HepG2 (cell line): ENCODE results near the gene MNAT1. TPM values are rescaled to one million over a fixed set of nuclear protein-coding genes. Genes with fewer than 3 reads are reported as not detected.

Source experiments
- FOSL1 ChIP-seq: sonication (generic); formaldehyde crosslinking; IDR thresholded peaks from 2 replicates; pipeline ENCODE4 v1.9.0; 2021; ENCODE audit warnings: missing genetic modification reagents, borderline replicate concordance
- FOXA1 ChIP-seq, 2 experiments: fragments of 450-650 bp in 1 of 2; sonication (generic) in 1 of 2; formaldehyde crosslinking in 1 of 2; IDR thresholded peaks; 2 replicates each; pipeline versions ENCODE4 v1.4.0 to v1.6.1; 2016 to 2020; ENCODE audit warnings: missing genetic modification reagents in 1 of 2
- HNF4G ChIP-seq, 2 experiments: sonication (generic) in 1 of 2; formaldehyde crosslinking in 1 of 2; IDR thresholded peaks; 2 replicates each; pipeline versions ENCODE4 v1.4.0 to v1.6.1; 2011 to 2020; ENCODE audit warnings: borderline replicate concordance in 2 of 2, low read depth in 2 of 2, mild to moderate bottlenecking in 2 of 2, low read length in 1 of 2, missing genetic modification reagents in 1 of 2, moderate library complexity in 1 of 2
- KDM5B ChIP-seq: sonication (generic); formaldehyde crosslinking; IDR thresholded peaks from 2 replicates; pipeline ENCODE4 v1.4.0; 2020; ENCODE audit warnings: missing genetic modification reagents, mild to moderate bottlenecking, borderline replicate concordance
- KLF6 ChIP-seq: IDR thresholded peaks from 2 replicates; pipeline ENCODE4 v1.8.0; 2016; ENCODE audit warnings: missing biosample characterization, missing genetic modification reagents
- TSC22D2 ChIP-seq: sonication (generic); formaldehyde crosslinking; IDR thresholded peaks from 2 replicates; pipeline ENCODE4 v1.5.1; 2020; ENCODE audit warnings: missing genetic modification reagents, mild to moderate bottlenecking, borderline replicate concordance
- ZFP90 ChIP-seq: sonication (generic); formaldehyde crosslinking; IDR thresholded peaks from 2 replicates; pipeline ENCODE4 v1.8.0; 2022; ENCODE audit warnings: missing genetic modification reagents, mild to moderate bottlenecking, inconsistent platforms, borderline replicate concordance
- ZNF350 ChIP-seq: sonication (generic); formaldehyde crosslinking; IDR thresholded peaks from 2 replicates; pipeline ENCODE4 v1.4.0; 2020; ENCODE audit warnings: mild to moderate bottlenecking, low read depth, missing genetic modification reagents, borderline replicate concordance
- ZNF800 ChIP-seq: sonication (generic); formaldehyde crosslinking; IDR thresholded peaks from 2 replicates; pipeline ENCODE4 v1.4.0; 2020; ENCODE audit warnings: missing genetic modification reagents
- ZNF883 ChIP-seq: sonication (generic); formaldehyde crosslinking; IDR thresholded peaks from 2 replicates; pipeline ENCODE4 v1.5.1; 2020; ENCODE audit warnings: mild to moderate bottlenecking, missing genetic modification reagents; ENCODE audit errors: not compliant biosample characterization
- polyA plus RNA-seq, 8 experiments: library from polyadenylated mRNA; depleted of rRNA in 3 of 8; stranded (reverse) in 7 of 8; unstranded in 1 of 8; fragments of >200 nt; fragmentation: Illumina TruSeq in 4 of 8; extraction: Trizol in 4 of 8; gene quantifications; 2 replicates each; pipeline versions ENCODE4 v1.2.1 to v1.2.3, GENCODE V29; 2011 to 2016; ENCODE audit warnings: low read depth in 4 of 8, missing spikeins in 1 of 8, mixed read lengths in 1 of 8; ENCODE audit not compliant: insufficient read depth in 1 of 8
- total RNA-seq, 5 experiments: library from RNA; depleted of rRNA; stranded (reverse); fragments of >200 nt; fragmentation: Illumina TruSeq; extraction: Trizol; gene quantifications; 2 replicates each; pipeline ENCODE4 v1.2.3, GENCODE V29; 2016; ENCODE audit warnings: low read depth in 1 of 5
- TF ChIP-seq, protein P1 (sequence below): sonication (generic); formaldehyde crosslinking; IDR thresholded peaks from 2 replicates; pipeline ENCODE4 v1.8.1; 2022; ENCODE audit warnings: low read depth, mild to moderate bottlenecking, missing genetic modification reagents
- TF ChIP-seq, protein P2 (sequence below): sonication (generic); formaldehyde crosslinking; IDR thresholded peaks from 2 replicates; pipeline ENCODE4 v1.4.0; 2020; ENCODE audit warnings: missing genetic modification reagents, borderline replicate concordance
- TF ChIP-seq, protein P3 (sequence below): sonication (generic); formaldehyde crosslinking; IDR thresholded peaks from 2 replicates; pipeline ENCODE4 v1.9.0; 2022; ENCODE audit warnings: low read depth, missing genetic modification reagents
- TF ChIP-seq, protein P4 (sequence below): sonication (generic); formaldehyde crosslinking; conservative IDR thresholded peaks from 2 replicates; pipeline ENCODE4 v1.8.0; 2022; ENCODE audit warnings: missing genetic modification reagents

Gene MNAT1
- total and polyA plus RNA-seq, 2 of the 13 experiments (the other 11 are each of a cell fraction or from before 2014, with no cell fraction given), result 49.2 to 94.8 TPM

- TF ChIP-seq FOSL1 (CRISPR knock-in tag) (peak; percentile 45; the same call in 1 of the 2 replicates), ZNF883 (CRISPR knock-in tag) (no peak), ZNF350 (CRISPR knock-in tag) (no peak), KLF6 (CRISPR knock-in tag) (no peak), ZNF800 (CRISPR knock-in tag) (no peak), FOXA1 (IDR thresholded peaks at IDR 0.05) (no peak), FOXA1 (CRISPR knock-in tag; IDR thresholded peaks at IDR 0.05) (no peak), ZFP90 (CRISPR knock-in tag) (no peak), HNF4G (IDR thresholded peaks at IDR 0.05; ENCODE audit: borderline replicate concordance, low read depth, low read length) (peak; percentile 69), HNF4G (CRISPR knock-in tag; IDR thresholded peaks at IDR 0.05; ENCODE audit: borderline replicate concordance, low read depth) (no peak), KDM5B (no peak), TSC22D2 (no peak)
- TF ChIP-seq, protein P1, sequence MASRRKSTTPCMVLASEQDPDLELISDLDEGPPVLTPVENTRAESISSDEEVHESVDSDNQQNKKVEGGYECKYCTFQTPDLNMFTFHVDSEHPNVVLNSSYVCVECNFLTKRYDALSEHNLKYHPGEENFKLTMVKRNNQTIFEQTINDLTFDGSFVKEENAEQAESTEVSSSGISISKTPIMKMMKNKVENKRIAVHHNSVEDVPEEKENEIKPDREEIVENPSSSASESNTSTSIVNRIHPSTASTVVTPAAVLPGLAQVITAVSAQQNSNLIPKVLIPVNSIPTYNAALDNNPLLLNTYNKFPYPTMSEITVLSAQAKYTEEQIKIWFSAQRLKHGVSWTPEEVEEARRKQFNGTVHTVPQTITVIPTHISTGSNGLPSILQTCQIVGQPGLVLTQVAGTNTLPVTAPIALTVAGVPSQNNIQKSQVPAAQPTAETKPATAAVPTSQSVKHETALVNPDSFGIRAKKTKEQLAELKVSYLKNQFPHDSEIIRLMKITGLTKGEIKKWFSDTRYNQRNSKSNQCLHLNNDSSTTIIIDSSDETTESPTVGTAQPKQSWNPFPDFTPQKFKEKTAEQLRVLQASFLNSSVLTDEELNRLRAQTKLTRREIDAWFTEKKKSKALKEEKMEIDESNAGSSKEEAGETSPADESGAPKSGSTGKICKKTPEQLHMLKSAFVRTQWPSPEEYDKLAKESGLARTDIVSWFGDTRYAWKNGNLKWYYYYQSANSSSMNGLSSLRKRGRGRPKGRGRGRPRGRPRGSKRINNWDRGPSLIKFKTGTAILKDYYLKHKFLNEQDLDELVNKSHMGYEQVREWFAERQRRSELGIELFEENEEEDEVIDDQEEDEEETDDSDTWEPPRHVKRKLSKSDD, result no peak
- TF ChIP-seq, protein P2, sequence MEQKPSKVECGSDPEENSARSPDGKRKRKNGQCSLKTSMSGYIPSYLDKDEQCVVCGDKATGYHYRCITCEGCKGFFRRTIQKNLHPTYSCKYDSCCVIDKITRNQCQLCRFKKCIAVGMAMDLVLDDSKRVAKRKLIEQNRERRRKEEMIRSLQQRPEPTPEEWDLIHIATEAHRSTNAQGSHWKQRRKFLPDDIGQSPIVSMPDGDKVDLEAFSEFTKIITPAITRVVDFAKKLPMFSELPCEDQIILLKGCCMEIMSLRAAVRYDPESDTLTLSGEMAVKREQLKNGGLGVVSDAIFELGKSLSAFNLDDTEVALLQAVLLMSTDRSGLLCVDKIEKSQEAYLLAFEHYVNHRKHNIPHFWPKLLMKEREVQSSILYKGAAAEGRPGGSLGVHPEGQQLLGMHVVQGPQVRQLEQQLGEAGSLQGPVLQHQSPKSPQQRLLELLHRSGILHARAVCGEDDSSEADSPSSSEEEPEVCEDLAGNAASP (CRISPR knock-in tag), result peak; percentile 55; the same call in 1 of the 2 replicates
- TF ChIP-seq, protein P3, sequence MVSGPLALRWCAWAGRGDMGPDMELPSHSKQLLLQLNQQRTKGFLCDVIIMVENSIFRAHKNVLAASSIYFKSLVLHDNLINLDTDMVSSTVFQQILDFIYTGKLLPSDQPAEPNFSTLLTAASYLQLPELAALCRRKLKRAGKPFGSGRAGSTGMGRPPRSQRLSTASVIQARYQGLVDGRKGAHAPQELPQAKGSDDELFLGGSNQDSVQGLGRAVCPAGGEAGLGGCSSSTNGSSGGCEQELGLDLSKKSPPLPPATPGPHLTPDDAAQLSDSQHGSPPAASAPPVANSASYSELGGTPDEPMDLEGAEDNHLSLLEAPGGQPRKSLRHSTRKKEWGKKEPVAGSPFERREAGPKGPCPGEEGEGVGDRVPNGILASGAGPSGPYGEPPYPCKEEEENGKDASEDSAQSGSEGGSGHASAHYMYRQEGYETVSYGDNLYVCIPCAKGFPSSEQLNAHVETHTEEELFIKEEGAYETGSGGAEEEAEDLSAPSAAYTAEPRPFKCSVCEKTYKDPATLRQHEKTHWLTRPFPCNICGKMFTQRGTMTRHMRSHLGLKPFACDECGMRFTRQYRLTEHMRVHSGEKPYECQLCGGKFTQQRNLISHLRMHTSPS (CRISPR knock-in tag), result no peak
- TF ChIP-seq, protein P4, sequence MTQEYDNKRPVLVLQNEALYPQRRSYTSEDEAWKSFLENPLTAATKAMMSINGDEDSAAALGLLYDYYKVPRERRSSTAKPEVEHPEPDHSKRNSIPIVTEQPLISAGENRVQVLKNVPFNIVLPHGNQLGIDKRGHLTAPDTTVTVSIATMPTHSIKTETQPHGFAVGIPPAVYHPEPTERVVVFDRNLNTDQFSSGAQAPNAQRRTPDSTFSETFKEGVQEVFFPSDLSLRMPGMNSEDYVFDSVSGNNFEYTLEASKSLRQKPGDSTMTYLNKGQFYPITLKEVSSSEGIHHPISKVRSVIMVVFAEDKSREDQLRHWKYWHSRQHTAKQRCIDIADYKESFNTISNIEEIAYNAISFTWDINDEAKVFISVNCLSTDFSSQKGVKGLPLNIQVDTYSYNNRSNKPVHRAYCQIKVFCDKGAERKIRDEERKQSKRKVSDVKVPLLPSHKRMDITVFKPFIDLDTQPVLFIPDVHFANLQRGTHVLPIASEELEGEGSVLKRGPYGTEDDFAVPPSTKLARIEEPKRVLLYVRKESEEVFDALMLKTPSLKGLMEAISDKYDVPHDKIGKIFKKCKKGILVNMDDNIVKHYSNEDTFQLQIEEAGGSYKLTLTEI (CRISPR knock-in tag), result no peak
Measured at GRCh38 chr14:60691383-60692113, 43.0 kb upstream of the MNAT1 start (continued).
